HG03457 (cell line): ENCODE results near the gene PDIA5.
"Not testable (repeated sequence)": the region's sequence is repeated elsewhere in the genome, so short reads cannot be mapped to it uniquely, and the experiment has no call there.

Source experiments
- ATAC-seq: cut with Tn5 transposase; IDR thresholded peaks from one replicate; pipeline ENCODE4 v1.9.1; 2021; ENCODE audit warnings: moderate number of reproducible peaks; ENCODE audit not compliant: unreplicated experiment

Gene PDIA5

GRCh38 chr3:123143669-123144411 lies 77.0 kb downstream of the PDIA5 start:
- ATAC-seq = no peak

GRCh38 chr3:123147754-123148535 lies 81.1 kb downstream of the PDIA5 start:
- no peak for ATAC-seq

GRCh38 chr3:123148772-123149171 lies 81.9 kb downstream of the PDIA5 start:
- no peak for ATAC-seq

GRCh38 chr3:123149525-123149924 lies 82.7 kb downstream of the PDIA5 start:
- ATAC-seq = no peak

- ATAC-seq = no peak
Measured at GRCh38 chr3:123150449-123151215, 83.8 kb downstream of the PDIA5 start.

GRCh38 chr3:123151251-123151705 lies 84.5 kb downstream of the PDIA5 start:
- no peak for ATAC-seq

- ATAC-seq = not testable (repeated sequence)
Measured at GRCh38 chr3:123151853-123152420, 85.1 kb downstream of the PDIA5 start.

GRCh38 chr3:123152687-123153086 lies 85.9 kb downstream of the PDIA5 start:
- no peak for ATAC-seq

GRCh38 chr3:123153125-123154019 lies 86.5 kb downstream of the PDIA5 start:
- no peak for ATAC-seq

GRCh38 chr3:123154020-123154985 lies 87.5 kb downstream of the PDIA5 start:
- no peak for ATAC-seq

GRCh38 chr3:123155471-123156011 lies 88.7 kb downstream of the PDIA5 start:
- ATAC-seq = no peak

GRCh38 chr3:123156276-123156995 lies 89.6 kb downstream of the PDIA5 start:
- ATAC-seq = no peak

- ATAC-seq = no peak
Measured at GRCh38 chr3:123157209-123157597, 90.4 kb downstream of the PDIA5 start.

GRCh38 chr3:123157598-123158287 lies 90.9 kb downstream of the PDIA5 start:
- ATAC-seq = no peak

GRCh38 chr3:123158330-123158729 lies 91.5 kb downstream of the PDIA5 start:
- no peak for ATAC-seq

- no peak for ATAC-seq
Measured at GRCh38 chr3:123158899-123159390, 92.1 kb downstream of the PDIA5 start.

- no peak for ATAC-seq
Measured at GRCh38 chr3:123159926-123160635, 93.3 kb downstream of the PDIA5 start.
